Pancreas (tissue), 10 donors: ENCODE results near the gene CCDC13. TPM values are rescaled to one million over a fixed set of nuclear protein-coding genes. Genes with fewer than 3 reads are reported as not detected.

ENCODE experiments used
- ATAC-seq, 4 donors: fragments of 200-7000 bp; cut with Tn5 transposase; one replicate each; pipeline versions ENCODE4 v1.8.0 to v1.9.1; 2020; ENCODE audit warnings: mild to moderate bottlenecking in 4 of 4, moderate library complexity in 4 of 4
- DNase-seq, 6 donors: peaks; one replicate each; pipeline ENCODE4 v3.0.0-alpha.2; 2020
- FAIRE-seq: peaks from 2 replicates; lab custom pipeline; 2012; peaks lifted over from hg19 to GRCh38; lab: Jason Lieb, UNC
- H3K27ac ChIP-seq, 4 donors: fragments of 200-600 bp; sonication (generic); 1 replicate in 3 of 4; 2 replicates in 1 of 4; pipeline versions ENCODE4 v1.5.0 to v1.8.0; 2020
- H3K27me3 ChIP-seq, 4 donors: fragments of 200-600 bp; one replicate each; pipeline ENCODE4 v1.8.0; 2021
- H3K36me3 ChIP-seq, 3 donors: fragments of 200-600 bp; sonication (generic) in 1 of 3; one replicate each; pipeline versions ENCODE4 v1.5.0 to v1.8.0; 2020 to 2021
- H3K4me1 ChIP-seq, 3 donors: fragments of 200-600 bp; one replicate each; pipeline ENCODE4 v1.8.0; 2021
- H3K4me3 ChIP-seq, 4 donors: fragments of 200-600 bp; sonication (generic) in 2 of 4; one replicate each; pipeline versions ENCODE4 v1.5.0 to v1.8.0; 2020 to 2021
- H3K9me3 ChIP-seq, 4 donors: fragments of 200-600 bp; one replicate each; pipeline ENCODE4 v1.8.0; 2021
- WGBS, 2 donors: extraction: QIAGEN DNeasy Blood & Tissue Kit; methylation state at CpG; one replicate each; pipeline ENCODE4 v1.1.7; 2013; 5-methylcytosine and 5-hydroxymethylcytosine counted together
- intact Hi-C, 3 donors: fragments of 100-400 bp; cut with DNase I; formaldehyde crosslinking; loops; one replicate each; pipeline versions ENCODE4 v1.11.1 to v1.14.2; 2022
- polyA plus RNA-seq, 2 donors: library from polyadenylated mRNA; stranded (reverse); fragments of 200-250 nt; gene quantifications; one replicate each; pipeline ENCODE4 v1.2.3, GENCODE V29; 2013
- total RNA-seq, 6 donors: library from RNA; stranded (reverse); fragmentation: NEBNext Ultra II Directional in 4 of 6; extraction: Animal tissue kit (Norgen Biotek cat#: 25700) in 4 of 6; gene quantifications; one replicate each; pipeline versions ENCODE4 v1.2.1 to v1.2.4, GENCODE V29; 2021 to 2023
- TF ChIP-seq, protein P1 (sequence below), 4 donors: fragments of 200-600 bp; sonication (generic) in 3 of 4; IDR thresholded peaks; one replicate each; pipeline versions ENCODE4 v1.5.0 to v1.8.0; 2021; ENCODE audit warnings: antibody characterized with exemption in 4 of 4
- donor health status: healthy with polysubstance abuse.
- donor health status: DM: no; HTN: no; CAD: no; lungs with moderate emphysema.
- donor health status: DM: no; HTN: no; CAD: no.
- donor health status: control.
- donor health status: control.
- donor health status: Bipolar disorder and iron deficiency.
- donor health status: DM: yes; HTN: yes; CAD: no.
- donor health status: DM: no; HTN: no; CAD: no.
- donor health status: DM: no; HTN: no; CAD: no.
- donor health status: DM: yes; HTN: yes; CAD: no.

The CCDC13 gene, protein sequence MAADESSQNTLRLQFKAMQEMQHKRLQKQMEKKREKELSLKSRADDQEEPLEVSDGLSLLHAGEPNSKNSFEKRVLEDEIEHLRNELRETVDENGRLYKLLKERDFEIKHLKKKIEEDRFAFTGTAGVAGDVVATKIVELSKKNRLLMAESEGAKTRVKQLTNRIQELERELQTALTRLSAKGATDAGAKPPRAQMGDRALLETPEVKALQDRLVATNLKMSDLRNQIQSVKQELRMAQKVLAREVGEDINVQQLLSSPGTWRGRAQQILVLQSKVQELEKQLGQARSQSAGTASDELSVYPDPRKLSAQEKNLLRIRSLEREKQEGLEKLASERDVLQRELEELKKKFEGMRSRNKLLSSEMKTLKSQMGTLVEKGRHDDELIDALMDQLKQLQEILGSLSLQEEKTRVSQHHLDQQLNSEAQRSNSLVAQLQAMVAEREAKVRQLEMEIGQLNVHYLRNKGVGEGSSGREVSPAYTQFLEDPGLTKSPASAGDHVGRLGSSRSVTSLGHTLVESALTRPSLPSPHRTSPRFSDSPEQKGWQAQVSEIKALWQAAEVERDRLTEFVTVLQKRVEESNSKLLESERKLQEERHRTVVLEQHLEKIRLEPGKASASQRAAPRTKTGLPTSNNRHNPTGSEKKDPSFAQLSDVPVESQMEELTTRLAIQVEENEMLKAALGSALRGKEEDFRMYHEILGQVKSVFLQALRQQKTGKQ
- total RNA-seq (1 to 10 TPM in 1 of 6 donors, under 1 TPM in 5; 0.18 to 1.0 (median 0.69) TPM), polyA plus RNA-seq (1 to 10 TPM in 1 of 2 donors, under 1 TPM in 1; 0.65 to 1.3 TPM)

DNA sequence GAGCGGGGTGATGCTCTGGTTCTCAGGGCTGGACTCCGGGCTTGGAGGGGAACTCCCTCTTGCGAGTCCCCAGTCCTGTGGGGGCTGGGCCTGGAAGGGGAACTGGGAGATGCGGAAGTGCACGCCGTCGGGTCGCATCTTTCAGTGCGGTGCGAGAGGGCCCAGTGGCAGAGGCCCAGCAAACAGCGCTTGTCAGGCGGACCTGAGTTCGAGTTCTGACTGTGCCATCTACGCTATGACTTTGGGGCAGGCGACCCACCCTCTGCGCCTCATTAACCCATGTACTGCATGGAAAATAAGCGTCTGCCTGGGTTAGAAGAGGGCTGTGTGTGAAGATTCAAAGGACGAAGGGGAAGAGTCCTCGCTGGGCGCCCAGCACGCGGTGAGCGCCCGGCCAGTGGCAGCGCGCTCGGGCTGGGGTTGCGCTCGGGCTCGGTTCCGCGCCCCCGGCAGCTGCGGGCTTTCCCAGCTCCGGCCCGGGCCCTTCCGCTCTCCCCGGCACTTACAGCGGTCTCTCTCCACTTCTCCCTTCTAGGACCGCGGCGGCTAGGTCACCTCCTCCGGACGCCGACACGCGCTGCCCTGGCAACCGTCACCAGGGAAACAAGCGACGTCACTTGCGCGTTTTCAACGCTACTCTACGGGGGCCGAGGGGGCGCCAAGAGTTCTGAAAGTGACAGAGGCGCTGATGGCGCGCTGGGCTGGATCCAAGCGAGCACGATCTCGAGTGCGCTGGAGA, at the start of gene CCDC13:
TSS of gene CCDC13 (minus strand) at position 584 of the 739 bp plus-strand sequence. CDS start 14,908 bp downstream, outside the sequence.
- DNase-seq (peak; percentile 92 to 96 (median 94)), FAIRE-seq (peak; percentile 63), ATAC-seq (peak; percentile 94 to 98 (median 97))
- no peaks in the 10 kb centered on the region for H3K36me3 ChIP-seq
- no peaks in the 10 kb centered on the region for H3K9me3 ChIP-seq
- TF ChIP-seq, protein P1, sequence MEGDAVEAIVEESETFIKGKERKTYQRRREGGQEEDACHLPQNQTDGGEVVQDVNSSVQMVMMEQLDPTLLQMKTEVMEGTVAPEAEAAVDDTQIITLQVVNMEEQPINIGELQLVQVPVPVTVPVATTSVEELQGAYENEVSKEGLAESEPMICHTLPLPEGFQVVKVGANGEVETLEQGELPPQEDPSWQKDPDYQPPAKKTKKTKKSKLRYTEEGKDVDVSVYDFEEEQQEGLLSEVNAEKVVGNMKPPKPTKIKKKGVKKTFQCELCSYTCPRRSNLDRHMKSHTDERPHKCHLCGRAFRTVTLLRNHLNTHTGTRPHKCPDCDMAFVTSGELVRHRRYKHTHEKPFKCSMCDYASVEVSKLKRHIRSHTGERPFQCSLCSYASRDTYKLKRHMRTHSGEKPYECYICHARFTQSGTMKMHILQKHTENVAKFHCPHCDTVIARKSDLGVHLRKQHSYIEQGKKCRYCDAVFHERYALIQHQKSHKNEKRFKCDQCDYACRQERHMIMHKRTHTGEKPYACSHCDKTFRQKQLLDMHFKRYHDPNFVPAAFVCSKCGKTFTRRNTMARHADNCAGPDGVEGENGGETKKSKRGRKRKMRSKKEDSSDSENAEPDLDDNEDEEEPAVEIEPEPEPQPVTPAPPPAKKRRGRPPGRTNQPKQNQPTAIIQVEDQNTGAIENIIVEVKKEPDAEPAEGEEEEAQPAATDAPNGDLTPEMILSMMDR (IDR thresholded peaks at IDR 0.05): no peak
- WGBS, 2 donors: 6 to 9% methylated on average over 62 to 63 of the region's 63 CpGs
- H3K27me3 ChIP-seq: no peaks in the 10 kb centered on the region
- H3K4me1 ChIP-seq: no peaks in the 10 kb centered on the region
- H3K4me3 ChIP-seq: peak within 1 kb of the TSS; percentile 21 to 51 (median 33)
- peak within 1 kb of the TSS; percentile 1 to 70 (median 56) for H3K27ac ChIP-seq
- intact Hi-C loops: loop anchor here in 1 of 3 donors (10.0 kb wide), 1 partner anchor 112 kb away; no protein-coding TSS in a partner anchor

DNA sequence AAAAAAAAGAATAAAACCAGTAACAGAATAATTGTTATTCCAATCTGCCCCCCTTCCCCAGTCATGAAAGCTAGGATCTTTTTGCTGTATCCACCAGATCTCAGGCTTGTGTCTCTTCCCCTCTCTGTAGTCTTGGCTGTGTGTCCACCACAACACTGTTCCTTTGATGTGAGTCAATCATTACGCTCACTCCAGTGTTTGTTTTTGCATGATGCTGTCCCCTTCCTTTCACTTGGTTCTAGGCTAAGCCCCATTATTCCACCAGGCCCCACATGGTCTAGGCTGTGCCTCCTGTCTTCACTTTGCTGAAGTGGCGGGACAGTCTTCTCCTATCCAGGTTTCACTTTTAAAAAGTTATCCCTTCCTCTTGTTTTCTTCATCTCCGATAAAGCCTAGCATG, 49.8 kb upstream of the CCDC13 start:
- no peak overlapping the region for H3K4me3 ChIP-seq
- peaks cover 4 to 7% (median 6%) of the 10 kb centered on the region in 3 donors for H3K4me1 ChIP-seq
- FAIRE-seq (no peak), DNase-seq (no peak), ATAC-seq (no peak)
- H3K9me3 ChIP-seq: no peaks in the 10 kb centered on the region
- intact Hi-C loops: no loop called here
- no peaks in the 10 kb centered on the region for H3K36me3 ChIP-seq
- WGBS, 2 donors: 88 to 89% methylated on average over 3 of the region's 3 CpGs
- H3K27ac ChIP-seq: no peak overlapping the region
- TF ChIP-seq, protein P1 (IDR thresholded peaks at IDR 0.05): no peak
- no peaks in the 10 kb centered on the region for H3K27me3 ChIP-seq

DNA sequence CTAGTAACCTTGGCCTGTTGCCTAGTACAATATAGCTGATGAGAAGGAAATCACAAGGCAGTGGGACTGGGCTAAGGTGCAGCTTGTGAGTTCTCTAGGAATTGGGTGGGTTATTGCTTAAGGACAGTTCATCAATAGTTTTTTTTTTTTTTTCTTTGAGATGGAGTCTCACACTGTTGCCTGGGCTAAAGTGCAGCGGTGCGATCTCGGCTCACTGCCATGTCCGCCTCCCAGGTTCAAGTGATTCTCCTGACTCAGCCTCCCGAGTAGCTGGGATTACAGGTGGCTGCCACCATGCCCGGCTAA, 47.6 kb upstream of the CCDC13 start:
- ATAC-seq: peak in 3 of 4 donors; percentile 36 to 72 (median 63)
- no peaks in the 10 kb centered on the region for H3K36me3 ChIP-seq
- WGBS, 2 donors: 56 to 69% methylated on average over 6 of the region's 6 CpGs
- no peaks in the 10 kb centered on the region for H3K27me3 ChIP-seq
- DNase-seq: peak in 1 of 6 donors; percentile 15
- TF ChIP-seq, protein P1 (IDR thresholded peaks at IDR 0.05): no peak
- H3K27ac ChIP-seq: no peak overlapping the region
- H3K9me3 ChIP-seq: no peaks in the 10 kb centered on the region
- FAIRE-seq: no peak
- H3K4me3 ChIP-seq: no peak overlapping the region
- intact Hi-C loops: no loop called here
- peaks cover 4 to 7% (median 6%) of the 10 kb centered on the region in 3 donors for H3K4me1 ChIP-seq

DNA sequence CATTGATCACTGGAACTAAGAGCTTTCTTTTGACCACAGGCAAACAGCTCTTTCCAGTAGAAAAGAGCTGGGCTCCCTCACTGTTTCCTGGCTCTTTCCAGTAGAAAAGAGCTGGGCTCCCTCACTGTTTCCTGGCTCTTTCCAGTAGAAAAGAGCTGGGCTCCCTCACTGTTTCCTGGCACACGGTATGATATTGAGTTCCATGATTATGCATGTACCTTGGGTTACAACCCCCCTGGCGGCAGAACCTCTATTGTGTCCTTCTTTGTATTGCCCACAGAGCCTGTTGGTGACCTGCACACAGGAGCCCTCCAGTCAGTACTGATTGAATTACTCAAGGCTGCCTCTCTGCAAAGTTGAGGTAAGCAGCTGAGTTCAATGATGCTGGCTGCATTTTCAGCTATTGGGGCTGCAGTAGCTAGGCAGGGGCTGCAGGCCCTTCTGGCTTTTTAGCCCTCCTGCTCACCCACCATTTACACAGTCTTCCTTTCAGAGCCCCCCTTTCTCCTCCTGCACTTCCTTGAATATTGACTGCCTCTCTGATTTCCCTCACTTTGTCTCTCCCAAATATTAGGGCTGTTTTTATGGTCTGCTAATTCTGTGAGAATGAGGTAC, 46.4 kb upstream of the CCDC13 start:
- intact Hi-C loops: no loop called here
- H3K4me1 ChIP-seq: peaks cover 4 to 7% (median 6%) of the 10 kb centered on the region in 3 donors
- no peak for FAIRE-seq

More for the DNA sequence above, 46.4 kb upstream of the CCDC13 start:
- Histone ChIP-seq H3K36me3 (no peaks in the 10 kb centered on the region), H3K4me3 (no peak overlapping the region), H3K9me3 (no peaks in the 10 kb centered on the region), H3K27ac (peak overlapping the region in 1 of 4 donors; percentile 44), H3K27me3 (no peaks in the 10 kb centered on the region)
- TF ChIP-seq, protein P1 (IDR thresholded peaks at IDR 0.05): no peak
- peak; percentile 61 to 75 (median 69) for ATAC-seq
- WGBS, 2 donors: 10 to 17% methylated on average over 2 of the region's 2 CpGs
- DNase-seq: peak in 4 of 6 donors; percentile 33 to 60 (median 46)
